Fibroblast of gingiva (primary cell): Measurements from ENCODE around the gene PNMA1.

Experiments used
- DNase-seq: peaks from one replicate; pipeline ENCODE4 v3.0.0-alpha.2; 2011; ENCODE audit warnings: low read depth

The PNMA1 gene

DNA sequence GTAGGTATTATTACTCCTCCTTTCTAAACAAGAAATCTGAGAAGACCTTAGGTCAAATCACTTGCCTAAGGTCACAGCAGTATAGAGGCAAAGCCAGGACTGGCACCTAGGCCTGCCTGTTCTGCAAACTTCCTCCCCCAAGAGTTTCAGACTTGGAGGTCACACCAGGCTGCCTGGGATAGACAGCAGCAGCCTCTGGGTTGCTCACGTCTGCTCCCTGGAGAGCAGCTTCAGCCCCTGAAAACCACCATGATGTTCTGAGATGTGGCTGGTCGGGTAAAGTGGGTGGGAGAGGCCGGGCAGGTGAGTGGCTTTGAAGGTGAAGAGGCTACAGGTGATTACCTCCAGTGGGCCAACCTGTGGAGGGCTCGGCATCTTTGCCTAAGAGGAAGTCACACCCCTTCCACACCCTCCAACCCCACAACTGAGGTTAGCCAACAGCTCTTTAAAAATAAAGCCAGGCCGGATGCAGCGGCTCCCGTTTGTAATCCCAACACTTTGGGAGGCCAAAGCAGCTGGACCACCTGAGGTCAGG, 37.0 kb upstream of the PNMA1 start:
- no peak for DNase-seq

DNA sequence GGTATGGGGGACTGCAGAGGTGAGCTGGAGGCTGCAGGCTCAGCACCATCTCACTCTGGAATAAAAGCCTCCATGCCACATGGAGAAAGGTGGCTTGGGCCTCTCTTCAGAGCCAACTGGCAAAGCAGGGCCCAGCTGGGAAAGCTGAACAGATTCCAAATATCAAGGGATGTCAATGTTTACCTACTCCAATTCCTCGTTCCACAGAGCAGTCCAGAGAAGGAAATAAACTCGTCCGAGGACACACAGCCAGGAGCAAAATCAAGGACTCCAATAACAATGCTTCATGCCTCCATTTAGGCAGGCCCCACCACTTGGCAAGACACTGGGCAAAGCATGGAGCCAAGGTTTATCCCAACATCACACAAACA, 36.3 kb upstream of the PNMA1 start:
- no peak for DNase-seq

DNA sequence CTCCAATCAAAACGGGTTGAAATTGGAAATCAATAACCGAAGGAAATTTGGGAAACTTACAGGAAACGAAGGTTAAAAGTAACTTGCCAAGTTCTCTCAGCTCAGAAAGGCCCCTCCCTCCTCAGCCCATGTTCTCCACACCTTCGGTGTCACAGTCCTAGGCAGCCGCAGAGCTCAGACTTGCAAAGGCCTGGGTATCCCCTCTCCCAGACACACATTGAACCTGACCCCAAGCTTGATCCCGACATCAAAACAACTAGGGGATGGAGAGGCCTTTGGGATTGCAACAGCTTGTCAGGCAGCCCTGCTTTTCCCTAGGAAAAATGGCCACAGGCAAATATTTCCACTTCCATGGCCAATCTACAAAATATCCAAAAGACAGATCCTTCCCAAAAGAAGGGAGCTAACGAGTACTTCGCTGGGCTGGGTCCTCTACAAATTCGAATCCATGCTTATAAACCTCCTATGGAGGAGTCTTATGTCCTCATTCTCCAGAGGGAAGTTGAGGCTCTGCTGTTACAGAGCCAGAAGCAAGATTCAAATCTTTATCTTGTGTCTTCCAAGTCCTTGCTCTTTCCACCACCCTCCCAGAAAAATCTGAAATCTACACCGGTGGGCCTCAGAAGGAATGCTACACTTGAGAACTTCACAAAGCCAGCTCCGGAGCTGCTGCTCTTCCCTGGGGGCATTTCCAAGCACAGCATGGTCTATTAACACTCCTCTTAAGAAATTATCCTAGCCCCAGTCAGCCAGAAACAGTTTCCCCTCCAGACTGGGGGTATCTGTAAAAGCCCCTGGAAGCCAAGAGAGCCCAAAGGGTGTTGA, 35.7 kb upstream of the PNMA1 start:
- no peak for DNase-seq

DNA sequence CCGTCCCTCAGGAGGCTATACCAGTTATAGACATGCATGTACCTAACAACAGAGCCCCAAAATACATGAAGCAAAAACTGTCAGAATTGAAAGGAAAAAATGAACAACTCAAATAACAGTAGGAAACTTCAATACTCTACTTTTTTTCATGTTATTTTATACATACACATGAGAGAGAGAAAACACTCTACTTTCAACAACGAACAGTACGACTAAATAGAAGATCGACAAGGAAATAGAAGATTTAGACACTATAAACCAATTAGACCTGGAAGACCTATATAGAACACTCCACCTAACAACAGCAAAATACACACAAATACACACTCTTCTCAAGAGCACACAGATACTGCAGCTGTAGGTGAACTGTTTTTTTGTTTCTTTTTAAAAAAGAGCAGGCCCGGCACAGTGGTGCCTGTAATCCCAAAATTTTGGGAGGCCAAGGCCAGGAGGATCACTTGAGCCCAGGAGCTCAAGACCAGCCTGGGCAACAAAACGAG, 34.7 kb upstream of the PNMA1 start:
- no peak for DNase-seq

DNA sequence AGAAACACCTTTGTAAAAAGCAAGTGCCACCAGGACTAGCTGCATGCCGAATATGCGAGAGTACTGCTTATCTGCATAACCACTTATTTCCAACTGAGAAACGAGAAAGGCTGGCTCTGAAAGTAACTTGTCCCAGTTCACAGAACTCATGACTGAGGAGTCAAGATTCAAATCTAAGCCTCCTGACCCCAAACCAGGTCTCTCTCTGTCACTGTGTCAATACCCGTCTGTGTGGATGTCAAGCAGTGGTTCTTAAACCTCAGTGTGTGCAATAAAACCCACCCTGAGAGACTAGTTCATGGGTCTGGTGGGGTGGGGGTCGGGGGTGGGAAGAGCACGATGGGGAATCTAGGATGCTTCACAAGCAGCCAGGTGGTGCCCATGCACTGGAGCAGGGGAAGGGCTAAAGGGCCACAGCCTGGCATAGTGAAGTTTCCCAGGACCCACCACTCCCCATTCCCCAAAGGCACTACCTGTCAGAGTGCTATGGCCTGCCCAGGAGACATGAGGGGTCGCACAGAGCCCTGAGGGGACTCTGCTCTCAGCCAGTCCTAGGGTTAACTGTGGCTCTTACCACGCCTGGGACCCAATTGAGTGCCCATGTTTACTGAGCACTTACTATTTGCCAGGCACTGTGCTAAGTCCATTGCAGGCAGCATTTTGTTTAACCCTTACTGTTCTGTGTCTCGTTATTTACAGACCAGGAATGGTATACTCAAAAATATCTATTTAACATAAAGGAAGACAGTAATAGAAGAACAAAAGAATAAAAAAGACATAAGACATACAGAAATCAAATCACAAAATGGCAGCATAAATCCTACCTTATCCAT, 33.4 kb upstream of the PNMA1 start:
- DNase-seq = no peak

DNA sequence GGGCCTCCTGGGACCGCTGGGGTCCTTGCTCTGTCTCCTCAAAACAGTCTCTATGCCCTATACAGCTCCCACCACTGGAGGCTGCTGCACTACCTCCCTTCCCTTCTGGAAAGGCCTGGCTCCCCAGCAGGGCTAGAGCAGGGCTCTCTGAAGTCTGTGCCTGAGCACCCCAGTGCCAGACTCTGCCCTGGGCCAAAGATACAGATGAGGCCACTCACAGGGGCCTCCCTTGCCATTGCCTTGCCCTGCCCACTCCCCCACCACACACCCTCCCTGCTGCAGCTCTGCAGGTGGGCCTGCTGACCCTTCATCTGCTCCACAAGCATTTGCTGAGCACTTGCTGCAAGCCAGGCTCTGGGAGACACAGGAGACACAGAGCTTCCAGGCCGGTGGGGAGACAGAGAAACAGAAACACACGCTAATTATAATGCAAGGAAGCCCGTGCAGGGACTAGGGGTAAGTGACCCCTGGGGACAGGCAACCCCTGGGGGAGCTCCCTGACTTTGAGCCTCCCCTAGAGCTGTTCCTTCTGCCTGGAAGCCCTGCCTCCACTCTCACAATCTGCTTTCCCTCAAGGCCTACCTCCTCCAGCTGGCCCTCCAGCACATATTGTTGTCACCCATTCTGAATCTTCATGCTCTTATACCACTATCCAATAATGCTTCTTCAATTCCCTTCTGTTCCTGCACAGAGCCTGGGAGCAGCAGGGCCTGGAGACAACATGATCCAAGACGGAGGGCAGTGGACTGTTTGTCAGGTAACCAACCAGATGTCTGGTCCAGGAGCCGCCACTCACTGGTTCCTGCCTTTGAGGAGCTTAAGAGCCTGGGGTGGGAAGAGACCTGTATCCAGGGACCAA, 32.6 kb upstream of the PNMA1 start:
- no peak for DNase-seq

DNA sequence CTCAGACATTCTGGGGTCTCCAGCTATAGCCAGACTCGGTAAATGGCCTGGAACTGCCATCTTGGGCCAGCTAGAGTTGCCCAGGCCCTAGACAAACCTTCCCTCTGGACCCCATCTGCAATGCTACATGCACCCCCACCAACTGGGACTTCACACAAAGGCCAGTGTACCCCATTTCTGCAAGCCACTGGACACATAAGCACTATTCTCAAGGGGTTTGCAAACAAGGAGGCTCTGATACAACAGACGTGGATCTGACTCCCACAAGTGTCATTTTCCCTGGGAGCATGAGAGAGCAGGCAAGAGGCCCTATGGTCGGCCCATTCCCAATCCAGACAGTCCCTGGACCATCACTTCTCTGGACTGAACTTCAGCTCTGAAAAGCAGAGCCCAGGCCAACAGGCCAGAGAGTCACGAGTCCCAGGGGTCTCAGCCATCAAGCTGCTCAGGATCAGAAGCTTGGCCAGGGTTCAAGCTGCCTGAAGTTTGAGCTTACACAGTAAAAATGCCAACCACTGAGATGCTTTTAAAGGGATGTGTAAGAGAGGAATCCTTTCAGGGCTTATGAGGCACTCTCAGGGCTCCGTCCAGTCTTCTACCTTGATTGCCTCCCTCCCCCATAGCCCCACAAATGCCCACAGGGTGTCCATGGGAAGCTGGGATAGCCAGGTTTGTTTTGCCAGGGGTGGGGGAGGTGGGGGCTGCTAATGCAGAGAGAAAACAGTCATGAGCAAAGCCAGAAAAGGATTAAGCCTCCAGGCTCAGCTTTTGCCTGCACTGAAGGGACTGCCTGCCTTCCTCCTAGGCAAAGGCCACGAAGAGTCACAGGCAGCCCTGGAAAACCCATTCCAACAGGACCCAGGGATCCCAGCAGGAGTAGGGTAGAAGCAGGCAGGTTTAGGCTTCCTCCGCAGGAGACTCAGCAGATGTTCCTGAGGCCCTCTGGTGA, 31.7 kb upstream of the PNMA1 start:
- DNase-seq = no peak

DNA sequence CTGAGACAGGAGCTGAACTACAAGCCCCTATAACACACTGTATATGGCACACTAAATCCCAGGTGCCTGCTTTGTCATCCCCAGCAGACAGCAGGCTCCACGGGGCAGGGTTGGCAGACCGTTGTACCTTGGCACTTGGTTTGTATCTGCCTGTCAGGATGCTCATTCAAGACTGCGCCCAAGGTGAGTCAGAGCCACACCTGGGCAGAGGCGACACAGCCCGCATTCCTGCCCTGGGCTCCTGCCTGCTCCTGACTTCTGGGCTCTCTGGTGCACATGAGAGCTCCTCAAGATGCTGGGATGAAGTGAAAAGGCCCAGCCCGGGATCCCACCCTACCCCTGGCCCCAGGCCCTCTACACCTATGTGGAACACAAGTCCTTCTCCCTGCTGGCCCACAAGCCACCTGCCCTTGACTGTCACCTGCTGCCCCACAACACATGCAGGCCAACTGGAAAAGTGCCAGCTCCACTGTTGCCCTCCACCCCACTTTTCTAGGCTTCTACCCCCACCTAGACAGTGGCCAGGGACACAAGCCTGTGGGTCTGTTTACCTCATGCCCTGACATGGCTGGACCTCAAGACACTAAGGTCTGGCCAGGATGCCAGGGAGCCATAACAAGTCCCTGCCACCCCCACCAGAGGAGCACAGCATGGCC, 30.8 kb upstream of the PNMA1 start:
- no peak for DNase-seq

DNA sequence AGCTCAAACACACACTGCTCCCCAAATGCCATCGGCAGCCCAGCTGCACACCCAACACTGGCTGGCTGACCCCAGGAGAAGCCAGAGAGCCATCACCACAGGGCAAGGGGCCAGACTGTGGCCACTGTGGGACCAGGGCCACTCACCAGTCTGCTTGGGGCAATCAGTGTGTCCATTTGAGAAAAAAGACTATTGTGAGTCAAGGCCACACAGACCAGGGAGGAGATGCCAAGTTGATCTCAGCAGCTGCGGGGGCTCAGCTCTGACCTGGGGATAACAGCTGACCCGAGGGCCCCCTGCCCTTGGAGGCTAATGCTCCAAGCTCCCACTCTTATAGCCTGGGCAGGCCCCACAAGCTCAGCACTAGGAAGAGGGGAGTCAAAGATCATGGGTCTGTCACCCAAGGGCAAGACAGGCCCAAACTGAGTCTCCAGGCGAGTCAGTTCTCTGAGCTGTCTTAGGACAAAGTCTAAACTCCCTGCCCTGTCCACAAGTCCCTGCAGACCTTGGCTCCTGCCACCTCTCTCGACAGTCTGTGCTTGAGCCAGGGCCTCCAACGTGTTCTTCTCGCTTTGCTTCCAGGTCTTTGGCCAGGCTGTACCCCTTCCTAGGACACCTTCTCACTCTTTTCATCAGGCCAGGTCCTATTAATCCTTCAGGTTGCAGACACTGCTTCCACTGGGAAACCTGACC, 30.1 kb upstream of the PNMA1 start:
- DNase-seq = no peak

DNA sequence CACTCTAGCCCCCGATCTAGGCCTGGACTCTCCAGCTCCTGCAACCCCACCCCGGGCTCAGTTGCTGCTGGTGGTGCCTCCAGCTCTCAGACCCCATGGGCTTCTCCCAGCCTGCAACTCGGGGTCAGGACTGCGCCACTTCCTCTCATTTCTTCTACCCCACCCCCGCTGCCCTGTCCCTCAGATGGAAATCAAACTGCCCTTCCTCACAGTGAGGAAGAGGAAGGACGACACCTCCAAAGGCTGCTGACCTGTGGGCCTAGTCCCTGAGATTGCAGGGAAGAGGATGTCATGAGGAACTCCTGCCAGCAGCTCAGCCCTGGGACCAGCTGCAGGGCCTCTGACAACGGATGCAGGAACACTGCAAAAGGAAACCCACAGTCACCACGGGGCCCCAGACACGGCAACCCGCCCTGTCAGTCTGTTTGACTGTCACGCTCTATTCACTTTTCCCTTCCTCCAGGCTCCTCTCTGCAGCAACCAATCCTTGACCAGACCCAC, 29.3 kb upstream of the PNMA1 start:
- no peak for DNase-seq

DNA sequence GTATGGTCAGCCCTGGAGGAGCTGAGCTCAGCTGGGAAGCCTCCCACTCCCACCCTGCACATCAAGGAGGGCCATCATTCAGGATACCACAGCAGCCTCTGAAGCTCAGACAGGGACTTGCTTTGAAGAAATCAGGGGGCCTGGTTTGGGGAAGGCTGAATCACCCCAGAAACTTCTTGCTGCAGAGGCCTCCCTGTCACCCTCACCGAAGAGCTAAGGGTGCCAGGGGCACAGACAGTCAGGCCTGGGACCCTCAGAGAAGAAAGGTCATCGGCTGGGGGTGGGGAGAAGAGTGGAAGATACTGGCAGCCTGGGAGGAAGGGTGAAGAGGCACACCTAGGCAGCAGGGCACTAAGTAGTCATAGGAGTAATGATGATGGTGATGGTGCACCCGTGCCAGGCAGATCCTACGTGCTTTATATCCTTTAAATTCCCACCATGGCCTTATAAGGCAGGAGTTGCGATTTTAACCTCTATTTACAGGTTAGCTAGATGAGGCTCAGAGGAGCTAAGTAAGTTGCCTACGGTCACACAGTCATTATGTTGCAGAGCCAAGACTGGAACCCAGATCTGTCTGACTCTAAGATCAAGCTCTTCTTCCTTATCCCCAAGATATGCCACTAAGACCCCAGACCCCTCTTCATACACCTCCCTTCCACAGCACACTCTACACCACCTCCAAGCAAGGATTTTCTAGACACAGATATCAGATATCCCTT, 28.5 kb upstream of the PNMA1 start:
- no peak for DNase-seq

DNA sequence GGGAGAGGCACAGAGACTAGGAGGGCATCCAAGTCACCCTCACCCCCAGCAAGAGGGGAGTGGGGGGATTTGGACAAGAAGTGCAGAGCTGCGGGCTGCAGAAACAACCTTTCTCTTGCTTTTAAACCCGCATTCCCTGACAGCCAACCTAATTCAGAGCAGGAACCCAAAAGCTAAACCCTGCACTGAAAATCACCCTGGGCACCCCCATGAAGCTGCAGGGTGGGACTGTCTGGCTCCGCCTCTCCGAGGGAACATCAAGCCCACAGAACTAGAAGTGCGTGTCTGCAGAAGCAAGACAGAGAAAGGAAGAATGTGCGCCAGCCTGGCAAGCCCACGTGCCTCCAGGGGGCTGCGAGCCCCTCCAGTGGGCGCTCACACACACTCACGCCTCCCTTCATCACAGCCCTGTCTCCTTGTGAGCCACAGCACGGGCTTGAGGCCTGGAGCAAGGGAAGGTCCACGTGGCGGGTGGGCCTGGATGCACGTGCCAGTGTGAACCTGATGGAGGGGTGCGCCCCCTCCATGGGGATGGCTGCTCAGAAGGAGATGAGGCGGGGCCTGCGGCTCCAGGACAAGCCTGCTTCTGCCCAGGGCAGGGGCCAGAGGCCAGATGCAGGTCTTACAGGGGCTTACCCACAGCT, 27.8 kb upstream of the PNMA1 start:
- DNase-seq = no peak

DNA sequence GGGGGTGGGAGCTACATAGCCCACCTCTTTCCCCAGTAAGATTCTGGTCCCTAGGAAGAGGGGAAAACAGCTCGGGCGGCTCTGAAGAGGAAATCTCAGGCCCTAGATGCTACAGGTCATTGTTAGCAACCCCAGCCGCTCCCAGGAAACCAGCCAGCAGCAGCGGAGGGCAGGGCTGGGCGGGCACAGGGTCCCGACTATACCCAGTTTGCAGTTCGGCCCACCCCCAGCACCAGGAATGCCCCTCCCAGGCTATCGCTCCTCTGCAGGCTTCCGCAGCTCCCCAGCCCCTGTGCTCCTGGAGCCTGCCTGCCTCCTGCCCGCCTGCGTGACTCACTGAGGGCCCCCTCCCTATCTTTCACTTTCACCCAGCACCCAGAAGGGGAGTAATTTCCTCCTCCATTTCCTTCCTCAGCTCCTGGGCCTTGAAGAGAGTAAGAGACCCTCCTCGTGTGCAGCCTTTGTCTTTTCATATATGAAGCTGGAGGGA, 27.2 kb upstream of the PNMA1 start:
- DNase-seq = peak; percentile 60

DNA sequence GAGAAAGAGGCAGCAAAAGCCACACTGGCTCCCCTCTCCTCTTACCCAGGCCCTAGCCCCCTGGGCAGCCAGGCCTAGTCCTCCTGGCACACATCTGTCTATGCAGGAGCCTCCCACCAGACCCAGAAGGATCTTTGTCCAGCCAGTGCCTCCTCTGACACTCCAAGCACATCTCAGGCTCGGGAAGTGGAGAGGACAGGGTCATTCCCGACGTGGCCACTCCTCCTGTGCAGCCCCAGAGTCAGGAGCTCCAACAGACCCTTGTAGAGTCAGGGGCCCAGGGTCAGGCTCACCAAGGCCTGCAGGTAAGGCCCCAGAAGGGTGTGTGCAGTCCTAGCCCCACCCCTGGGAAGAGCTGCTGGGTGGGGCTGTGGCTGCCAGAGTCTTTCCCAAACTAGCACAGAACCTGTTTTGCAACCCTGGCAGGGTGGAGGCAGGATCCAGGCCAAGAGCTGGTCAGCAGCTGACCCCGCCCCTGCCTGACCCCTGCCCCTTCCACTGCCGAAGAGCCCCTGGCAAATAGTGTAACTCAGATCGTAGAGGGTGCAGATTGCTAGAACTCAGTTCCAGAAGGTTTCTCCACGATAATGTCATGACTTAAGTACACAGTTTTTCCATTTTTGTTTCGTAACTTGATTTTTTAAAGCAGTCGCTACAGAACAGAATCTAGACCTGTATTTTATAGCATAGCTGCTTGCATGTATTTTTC, 26.6 kb upstream of the PNMA1 start:
- peak; percentile 79 for DNase-seq

DNA sequence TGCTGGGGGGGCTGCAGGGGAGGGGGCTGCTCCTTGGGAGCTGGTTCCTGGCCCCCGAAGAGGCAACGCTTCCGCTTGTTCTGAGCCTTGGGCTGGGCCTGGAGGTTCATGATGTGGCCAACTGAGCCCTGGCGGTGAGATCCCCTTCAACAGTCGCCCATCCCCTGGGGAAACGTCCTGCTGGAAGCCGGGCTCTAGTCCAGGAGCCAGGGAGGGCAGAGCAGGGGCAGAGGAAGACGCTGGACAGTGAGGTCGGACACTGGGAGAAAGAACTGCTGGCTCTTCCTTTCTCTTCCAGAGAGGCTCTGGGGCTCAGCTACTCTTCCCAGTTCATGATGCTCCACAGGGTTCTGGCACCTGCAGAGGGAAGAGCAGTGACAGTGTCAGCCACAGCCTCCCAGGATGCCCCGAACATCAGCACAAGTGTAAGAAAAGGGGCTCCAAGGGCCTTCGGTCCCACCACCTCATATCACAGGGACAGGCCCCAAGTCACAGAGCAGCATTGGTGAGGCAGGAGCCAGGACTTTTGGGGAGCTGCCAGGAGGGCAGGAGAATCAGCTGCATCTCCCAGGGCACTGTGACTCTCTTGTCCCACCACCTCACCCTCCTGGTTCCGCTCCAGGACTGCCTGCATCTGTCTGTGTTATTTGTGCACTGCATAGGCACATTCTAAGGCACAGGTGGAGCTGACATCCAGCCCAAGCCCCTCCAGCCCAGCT, 25.9 kb upstream of the PNMA1 start:
- DNase-seq = no peak

DNA sequence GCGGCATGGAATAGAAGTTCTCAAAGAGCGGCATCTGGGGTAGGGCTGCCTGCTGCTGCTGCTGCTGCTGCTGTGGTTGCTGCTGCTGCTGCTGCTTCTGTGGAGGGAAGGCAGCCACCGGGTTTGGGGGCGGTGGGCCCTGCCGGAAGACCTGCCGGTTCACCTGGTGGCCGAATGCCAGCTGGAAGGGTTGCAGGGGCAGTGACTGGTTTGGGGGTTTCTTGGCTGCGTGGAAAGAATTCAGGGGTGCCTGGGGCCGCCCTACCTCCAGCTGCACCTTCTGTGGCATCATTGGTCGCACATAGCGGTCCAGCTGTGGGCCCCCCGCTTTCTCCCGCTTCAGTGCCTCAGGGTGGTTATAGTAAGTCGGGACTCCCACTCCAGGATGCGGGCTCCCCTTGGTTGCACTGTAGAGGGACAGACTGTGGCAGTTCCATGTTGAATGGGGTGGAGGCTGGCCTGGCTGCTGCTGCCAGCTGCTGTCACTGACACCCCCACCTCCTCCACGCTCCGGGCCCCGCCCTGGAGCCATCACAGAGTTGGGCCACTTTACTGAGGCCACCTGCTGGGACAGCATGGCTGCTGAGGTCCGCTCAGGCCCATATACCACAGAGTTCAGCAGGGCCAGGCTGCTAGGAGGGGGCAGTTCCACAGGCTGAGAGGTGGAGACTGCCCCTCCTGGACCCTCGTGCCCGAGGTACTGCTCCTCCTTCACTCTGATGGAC, 25.2 kb upstream of the PNMA1 start:
- DNase-seq = no peak
